Memory B cell (primary cell): ENCODE data around the gene WDFY3.

Experiments
- ATAC-seq: fragments of 150-1000 bp; cut with Tn5 transposase; 2 replicates; pipeline ENCODE4 v1.10.0; 2021; ENCODE audit warnings: low read depth, mild to moderate bottlenecking, moderate library complexity
- DNase-seq, 2 donors: peaks; one replicate each; pipeline ENCODE4 v3.0.0; 2022; ENCODE audit warnings: low spot score in 2 of 2
- H3K27ac Mint-ChIP-seq: one replicate; pipeline ENCODE4 v1.8.0; 2022; ENCODE audit warnings: mild to moderate bottlenecking, moderate library complexity, mixed read lengths
- H3K27me3 Mint-ChIP-seq: one replicate; pipeline ENCODE4 v1.8.0; 2022; ENCODE audit warnings: mixed read lengths
- H3K36me3 Mint-ChIP-seq: one replicate; pipeline ENCODE4 v1.8.0; 2022; ENCODE audit warnings: mild to moderate bottlenecking, mixed read lengths
- H3K4me1 Mint-ChIP-seq: one replicate; pipeline ENCODE4 v1.8.0; 2022; ENCODE audit warnings: mixed read lengths
- H3K4me3 Mint-ChIP-seq: one replicate; pipeline ENCODE4 v1.8.0; 2022; ENCODE audit warnings: mild to moderate bottlenecking, moderate library complexity, mixed read lengths
- H3K9me3 Mint-ChIP-seq: one replicate; pipeline ENCODE4 v1.8.0; 2022; ENCODE audit warnings: mixed read lengths

WDFY3 gene

DNA sequence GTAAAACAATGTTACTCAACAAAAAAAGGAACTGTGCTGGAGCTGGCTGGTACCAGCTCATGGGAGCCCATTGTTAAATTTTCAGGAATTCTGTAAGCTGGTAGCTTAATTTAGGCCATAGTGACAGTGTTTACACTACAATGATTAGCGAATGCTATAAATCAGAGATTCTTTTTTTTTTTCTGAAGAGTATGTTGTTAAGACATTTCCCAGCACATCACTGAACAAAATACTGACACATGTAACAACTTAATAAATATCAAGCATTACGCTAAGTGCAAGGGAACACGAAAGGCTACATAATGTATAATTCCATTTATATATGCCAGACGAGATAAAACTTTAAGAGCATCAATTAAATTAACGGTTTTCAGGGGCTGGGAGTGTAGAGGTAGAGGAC, 4.4 kb downstream of the WDFY3 start:
- peaks cover 2% of the 10 kb centered on the region for H3K36me3 Mint-ChIP-seq
- no peak overlapping the region for H3K27ac Mint-ChIP-seq
- H3K9me3 Mint-ChIP-seq = no peaks in the 10 kb centered on the region
- H3K27me3 Mint-ChIP-seq = peaks cover 15% of the 10 kb centered on the region
- H3K4me1 Mint-ChIP-seq = peaks cover 11% of the 10 kb centered on the region
- DNase-seq = no peak
- no peak overlapping the region for H3K4me3 Mint-ChIP-seq
- ATAC-seq = no peak

DNA sequence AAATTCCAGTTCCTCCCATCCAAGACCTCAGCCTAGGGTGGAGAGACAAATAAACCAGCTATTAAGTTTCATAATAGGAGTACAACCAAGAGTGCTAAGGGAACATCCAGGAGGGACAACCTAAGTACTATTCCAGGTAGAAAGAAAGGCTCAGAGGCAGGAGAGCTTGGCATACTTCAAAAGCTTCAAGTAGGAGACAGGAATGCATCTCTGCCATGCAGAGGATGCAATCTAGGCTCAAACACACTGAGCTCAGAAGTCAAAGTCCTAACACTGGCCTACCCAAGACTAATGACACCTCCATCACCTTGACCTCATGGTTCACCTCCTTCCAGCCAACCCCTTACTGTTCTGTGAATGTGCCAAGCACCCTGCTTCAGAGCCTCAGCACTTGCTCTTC, 8.1 kb downstream of the WDFY3 start:
- Mint-ChIP-seq H3K27me3 (peaks cover 6% of the 10 kb centered on the region), H3K4me1 (no peaks in the 10 kb centered on the region), H3K4me3 (no peak overlapping the region), H3K9me3 (no peaks in the 10 kb centered on the region), H3K27ac (no peak overlapping the region), H3K36me3 (no peaks in the 10 kb centered on the region)
- ATAC-seq (no peak), DNase-seq (no peak)

DNA sequence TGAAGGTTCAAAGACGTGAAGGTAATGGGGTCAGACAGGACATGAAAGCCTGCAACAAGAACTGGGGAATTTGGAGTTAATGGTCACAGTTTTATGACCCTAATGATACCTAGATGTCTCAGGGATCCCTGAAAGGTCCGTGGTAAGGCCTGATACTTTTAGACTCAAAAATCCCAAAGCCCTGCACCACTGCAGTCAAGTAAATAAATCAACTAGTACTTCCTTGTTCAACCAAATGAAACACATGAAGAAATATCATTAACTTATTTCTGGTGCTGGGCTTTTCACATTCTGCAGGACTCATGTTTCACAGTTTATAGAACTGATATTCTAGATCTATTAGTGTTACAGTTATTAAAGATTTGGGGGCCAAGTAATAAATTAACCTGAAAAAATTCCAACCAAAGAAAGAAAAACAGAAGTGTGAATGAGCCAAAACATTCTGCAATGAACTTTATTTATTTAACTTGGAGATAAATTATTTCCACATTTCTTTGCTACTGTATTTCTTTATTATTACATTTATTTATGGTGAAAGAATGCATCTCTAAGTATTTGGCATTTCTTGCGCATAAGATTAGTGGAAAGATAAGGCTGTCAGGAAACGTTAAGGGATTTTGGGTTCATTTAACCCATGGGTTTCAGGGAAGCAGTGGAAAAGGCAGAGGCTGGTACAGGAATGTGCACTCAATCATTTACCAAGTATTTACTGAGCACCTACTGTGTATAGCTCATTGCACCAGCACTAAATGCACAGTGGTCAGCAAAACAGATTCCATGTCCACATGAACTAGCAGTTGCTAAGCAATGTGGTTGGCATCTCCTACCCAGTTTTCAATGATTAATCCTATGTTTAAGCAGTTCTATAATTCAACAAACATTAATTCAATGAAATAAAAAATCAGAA, 8.7 kb downstream of the WDFY3 start:
- H3K27ac Mint-ChIP-seq = no peak overlapping the region

DNA sequence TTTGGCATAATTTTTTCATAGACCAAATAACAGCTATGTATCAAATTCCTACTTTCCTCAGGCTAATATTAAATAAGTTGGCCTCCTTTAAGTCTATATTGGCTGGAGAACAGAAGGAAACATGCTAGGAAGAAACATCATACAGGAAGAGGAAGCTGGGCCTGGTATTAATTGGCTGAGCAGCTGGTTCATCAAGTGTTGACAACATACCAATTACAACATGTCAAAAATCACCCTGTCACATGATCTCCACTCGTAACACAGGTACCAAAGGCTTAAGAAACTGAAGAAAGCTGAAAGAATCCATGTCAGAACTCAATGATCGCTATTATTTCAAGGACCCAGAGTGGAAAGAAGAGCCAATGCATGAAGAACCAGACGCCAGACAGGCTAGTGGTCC, 10.5 kb downstream of the WDFY3 start:
- Mint-ChIP-seq H3K4me1 (no peaks in the 10 kb centered on the region), H3K27me3 (peaks cover 3% of the 10 kb centered on the region), H3K36me3 (no peaks in the 10 kb centered on the region), H3K9me3 (no peaks in the 10 kb centered on the region), H3K27ac (no peak overlapping the region), H3K4me3 (no peak overlapping the region)
- ATAC-seq = no peak
- no peak for DNase-seq

More for the DNA sequence above, 8.7 kb downstream of the WDFY3 start:
- ATAC-seq = no peak
- Mint-ChIP-seq H3K27me3 (peaks cover 6% of the 10 kb centered on the region), H3K4me1 (no peaks in the 10 kb centered on the region), H3K9me3 (no peaks in the 10 kb centered on the region), H3K4me3 (no peak overlapping the region), H3K36me3 (no peaks in the 10 kb centered on the region)
- no peak for DNase-seq

DNA sequence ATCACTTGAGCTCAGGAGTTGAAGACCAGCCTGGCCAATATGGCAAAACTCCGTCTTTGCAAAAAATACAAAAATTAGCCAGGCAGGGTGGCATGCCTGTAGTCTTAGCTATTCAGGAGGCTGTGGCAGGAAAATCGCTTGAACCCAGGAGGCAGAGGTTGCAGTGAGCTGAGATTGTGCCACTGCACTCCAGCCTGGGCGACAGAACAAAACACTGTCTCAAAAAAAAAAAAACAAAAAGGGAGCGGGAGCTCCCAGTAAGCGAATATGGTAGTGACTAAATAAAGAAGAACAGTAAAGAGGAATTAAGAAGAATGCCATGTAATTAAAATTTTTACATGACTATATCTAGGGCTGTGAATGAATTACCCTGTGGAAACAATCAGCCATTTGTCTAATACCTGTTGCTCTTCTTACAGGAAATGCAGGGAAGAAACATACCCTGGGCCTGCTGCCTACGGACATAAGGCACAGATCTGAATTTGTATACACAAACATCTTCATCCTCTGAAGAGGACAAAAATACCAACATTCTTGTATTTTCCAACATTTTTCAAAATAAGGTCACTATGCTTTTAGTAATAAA, 11.4 kb downstream of the WDFY3 start:
- Mint-ChIP-seq H3K27ac (no peak overlapping the region), H3K9me3 (no peaks in the 10 kb centered on the region), H3K4me1 (no peaks in the 10 kb centered on the region), H3K4me3 (no peak overlapping the region), H3K27me3 (peaks cover under 1% of the 10 kb centered on the region), H3K36me3 (no peaks in the 10 kb centered on the region)
- DNase-seq (no peak), ATAC-seq (no peak)

DNA sequence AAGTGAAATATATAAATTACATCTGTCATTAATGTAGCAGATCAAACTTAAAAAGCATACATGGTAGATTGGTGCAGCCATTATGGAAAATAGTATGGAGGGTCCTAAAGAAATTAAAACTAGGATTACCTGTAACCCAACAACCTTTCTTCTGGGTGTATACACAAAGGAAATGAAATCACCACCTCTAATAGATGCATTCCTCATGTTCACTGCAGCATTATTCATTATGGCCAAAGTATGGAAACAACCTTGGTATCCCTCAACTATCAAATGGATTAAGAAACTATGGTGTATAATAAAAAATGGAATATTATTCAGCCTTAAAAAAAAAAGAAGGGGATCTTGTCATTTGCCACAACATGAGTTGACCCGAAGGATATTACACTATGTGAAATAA, 13.7 kb downstream of the WDFY3 start:
- H3K9me3 Mint-ChIP-seq = no peaks in the 10 kb centered on the region
- peaks cover 5% of the 10 kb centered on the region for H3K27me3 Mint-ChIP-seq
- no peak overlapping the region for H3K4me3 Mint-ChIP-seq
- no peaks in the 10 kb centered on the region for H3K4me1 Mint-ChIP-seq
- DNase-seq (no peak), ATAC-seq (no peak)
- no peak overlapping the region for H3K27ac Mint-ChIP-seq
- no peaks in the 10 kb centered on the region for H3K36me3 Mint-ChIP-seq

DNA sequence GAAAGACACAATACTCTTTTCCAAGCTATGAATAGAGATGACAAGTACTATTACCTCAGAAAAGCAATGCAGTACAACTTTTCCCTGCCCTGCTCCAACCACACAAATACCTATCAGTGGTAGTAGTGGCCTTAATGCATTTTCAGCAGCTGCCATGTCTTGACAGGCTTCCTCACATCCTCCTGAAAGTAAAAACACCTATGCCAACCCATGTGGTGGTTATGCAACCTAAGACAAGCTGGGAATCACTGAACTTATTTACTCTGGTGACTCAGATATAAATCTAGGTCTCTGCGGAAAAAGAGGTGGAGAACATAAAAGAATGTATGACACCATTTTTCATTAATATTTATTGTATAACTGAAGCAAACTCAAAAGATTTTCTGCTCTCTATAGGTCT, 14.5 kb downstream of the WDFY3 start:
- no peak overlapping the region for H3K27ac Mint-ChIP-seq
- ATAC-seq (no peak), DNase-seq (no peak)
- H3K4me1 Mint-ChIP-seq = no peaks in the 10 kb centered on the region
- H3K4me3 Mint-ChIP-seq = no peak overlapping the region
- peaks cover 5% of the 10 kb centered on the region for H3K27me3 Mint-ChIP-seq
- no peaks in the 10 kb centered on the region for H3K9me3 Mint-ChIP-seq
- no peaks in the 10 kb centered on the region for H3K36me3 Mint-ChIP-seq

DNA sequence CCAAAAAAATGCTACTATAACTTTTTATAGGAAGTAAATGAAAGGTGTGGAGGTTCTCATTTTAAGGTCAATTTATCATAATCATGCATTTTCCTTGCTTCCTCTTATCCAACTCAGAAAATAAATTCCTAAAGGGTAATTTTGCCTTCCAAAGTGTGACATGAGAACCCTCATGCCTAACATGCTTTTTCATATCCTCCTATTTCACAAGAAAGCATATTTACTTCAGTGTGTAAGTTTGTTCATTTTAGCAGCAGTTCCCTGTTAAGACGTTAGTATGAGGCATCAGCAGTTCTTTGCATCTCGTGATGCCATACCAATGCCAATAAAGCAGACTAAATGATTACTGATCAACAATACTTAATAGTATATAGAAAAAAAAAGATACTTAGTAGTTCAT, 18.4 kb downstream of the WDFY3 start:
- H3K4me1 Mint-ChIP-seq = no peaks in the 10 kb centered on the region
- no peaks in the 10 kb centered on the region for H3K36me3 Mint-ChIP-seq
- H3K27ac Mint-ChIP-seq = no peak overlapping the region
- ATAC-seq (no peak), DNase-seq (no peak)
- peaks cover 5% of the 10 kb centered on the region for H3K27me3 Mint-ChIP-seq
- H3K9me3 Mint-ChIP-seq = peaks cover under 1% of the 10 kb centered on the region
- H3K4me3 Mint-ChIP-seq = no peak overlapping the region

DNA sequence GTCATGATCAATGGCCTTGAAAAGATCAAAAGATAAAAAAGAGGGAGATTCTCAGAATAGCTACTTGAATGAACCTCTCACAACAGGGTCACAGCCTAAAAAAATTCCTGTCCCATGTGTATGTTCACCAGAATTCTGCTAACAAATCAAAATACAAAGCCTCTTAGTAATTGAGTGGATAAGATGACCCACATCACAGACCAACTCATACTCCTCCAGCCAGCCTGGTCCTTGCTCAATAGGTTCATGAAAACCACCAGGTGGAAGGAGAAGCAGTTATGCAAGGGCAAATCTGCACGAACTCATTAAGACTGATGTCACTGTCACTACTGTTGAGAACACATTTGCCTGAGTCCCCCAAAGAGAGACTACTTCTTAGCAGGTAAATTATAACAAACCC, 21.5 kb downstream of the WDFY3 start:
- no peak overlapping the region for H3K27ac Mint-ChIP-seq
- no peak overlapping the region for H3K4me3 Mint-ChIP-seq
- ATAC-seq (no peak), DNase-seq (no peak)
- H3K36me3 Mint-ChIP-seq = no peaks in the 10 kb centered on the region
- peaks cover 4% of the 10 kb centered on the region for H3K27me3 Mint-ChIP-seq
- no peaks in the 10 kb centered on the region for H3K4me1 Mint-ChIP-seq
- H3K9me3 Mint-ChIP-seq = peaks cover 5% of the 10 kb centered on the region

DNA sequence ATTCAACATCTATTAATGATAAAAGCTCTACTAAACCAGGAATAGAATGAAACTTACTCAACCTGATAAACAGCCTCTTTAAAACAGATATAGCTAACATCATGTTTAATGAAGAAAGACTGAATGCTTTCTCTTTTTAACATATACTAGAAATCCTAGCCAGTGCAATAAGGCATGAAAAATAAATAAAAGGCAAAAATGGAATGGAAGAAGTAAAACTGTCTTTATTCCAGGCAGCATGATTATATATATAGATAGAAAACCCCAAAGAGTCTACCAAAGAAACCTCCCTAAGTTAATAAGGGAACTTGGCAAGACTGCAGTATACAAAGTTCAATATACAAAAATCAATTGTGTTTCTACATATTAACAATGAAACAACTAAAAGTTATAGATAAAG, 25.5 kb downstream of the WDFY3 start:
- Mint-ChIP-seq H3K27me3 (peaks cover 2% of the 10 kb centered on the region), H3K4me3 (no peak overlapping the region), H3K4me1 (no peaks in the 10 kb centered on the region), H3K27ac (no peak overlapping the region), H3K36me3 (no peaks in the 10 kb centered on the region), H3K9me3 (peaks cover 9% of the 10 kb centered on the region)
- ATAC-seq = no peak
- DNase-seq = no peak

DNA sequence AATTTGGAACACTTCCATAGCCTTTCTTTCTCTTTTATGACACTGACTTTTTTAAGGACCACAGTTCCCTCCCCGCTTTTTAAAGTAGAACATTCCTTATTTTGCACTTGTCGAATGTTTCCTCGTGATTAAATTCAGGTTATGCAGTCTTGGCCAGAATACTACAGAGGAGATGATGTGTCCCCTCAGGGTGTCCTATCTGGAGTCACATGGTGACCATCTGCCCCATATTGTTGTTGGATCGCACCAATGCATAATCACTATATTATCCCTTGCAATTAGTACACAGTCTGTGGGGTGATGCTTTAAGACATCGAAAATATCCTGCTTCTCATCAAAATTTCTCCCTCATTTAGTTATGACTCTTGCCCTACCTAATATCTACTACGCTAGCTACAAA, 27.4 kb downstream of the WDFY3 start:
- H3K4me3 Mint-ChIP-seq = no peak overlapping the region
- DNase-seq (no peak), ATAC-seq (no peak)
- no peaks in the 10 kb centered on the region for H3K36me3 Mint-ChIP-seq
- H3K9me3 Mint-ChIP-seq = peaks cover 9% of the 10 kb centered on the region
- H3K4me1 Mint-ChIP-seq = no peaks in the 10 kb centered on the region
- peaks cover 2% of the 10 kb centered on the region for H3K27me3 Mint-ChIP-seq
- H3K27ac Mint-ChIP-seq = no peak overlapping the region

DNA sequence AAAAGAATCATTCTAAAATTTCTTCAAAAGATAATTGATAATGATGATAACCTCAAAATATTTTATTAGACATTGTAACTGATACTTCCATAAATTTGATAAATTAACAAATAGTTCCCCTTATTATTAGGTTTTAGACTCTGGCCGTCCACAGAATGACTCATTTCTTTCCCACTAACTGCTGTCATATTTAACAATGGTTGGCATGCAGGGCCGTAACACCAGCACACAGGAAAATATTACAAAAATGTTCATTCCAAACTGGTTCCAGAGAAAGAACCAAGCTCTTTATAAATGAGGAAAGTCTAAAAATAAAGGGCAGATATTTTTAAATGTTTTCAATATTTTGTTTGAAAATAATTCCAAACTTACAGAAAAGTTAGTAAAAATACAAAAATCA, 28.2 kb downstream of the WDFY3 start:
- ATAC-seq = no peak
- no peak for DNase-seq
- Mint-ChIP-seq H3K27me3 (peaks cover 2% of the 10 kb centered on the region), H3K36me3 (no peaks in the 10 kb centered on the region), H3K27ac (no peak overlapping the region), H3K4me1 (no peaks in the 10 kb centered on the region), H3K4me3 (no peak overlapping the region), H3K9me3 (peaks cover 9% of the 10 kb centered on the region)

DNA sequence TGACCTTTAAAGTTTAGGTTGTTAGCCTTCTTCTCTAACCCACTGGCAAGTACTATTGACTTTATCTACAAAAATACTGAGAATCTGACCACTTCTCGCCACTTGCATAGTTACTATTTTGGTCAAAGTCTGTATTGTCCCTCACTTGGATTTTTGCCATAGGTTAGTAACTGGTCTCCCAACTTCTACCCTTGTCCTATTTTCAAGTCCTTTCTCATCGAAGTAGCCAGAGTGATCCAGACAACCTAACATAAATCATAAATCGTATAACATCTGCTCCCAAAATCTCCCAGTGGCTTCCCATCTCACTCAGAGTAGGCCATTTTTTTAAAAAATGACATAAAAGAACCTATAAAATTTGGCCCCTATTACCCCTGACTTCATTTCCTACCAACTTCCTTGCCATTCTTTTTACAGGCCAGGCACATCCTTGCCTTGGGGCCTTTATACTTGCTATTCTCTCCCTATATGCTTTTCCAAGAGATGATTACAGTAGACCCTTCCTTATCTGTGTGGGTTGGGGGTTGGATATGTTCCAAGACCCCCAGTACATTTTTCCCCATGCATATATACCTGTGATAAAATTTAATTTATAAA, 29.0 kb downstream of the WDFY3 start:
- Mint-ChIP-seq H3K27ac (no peak overlapping the region), H3K27me3 (peaks cover 2% of the 10 kb centered on the region), H3K36me3 (no peaks in the 10 kb centered on the region), H3K9me3 (peaks cover 7% of the 10 kb centered on the region), H3K4me3 (no peak overlapping the region), H3K4me1 (no peaks in the 10 kb centered on the region)
- DNase-seq (no peak), ATAC-seq (no peak)

DNA sequence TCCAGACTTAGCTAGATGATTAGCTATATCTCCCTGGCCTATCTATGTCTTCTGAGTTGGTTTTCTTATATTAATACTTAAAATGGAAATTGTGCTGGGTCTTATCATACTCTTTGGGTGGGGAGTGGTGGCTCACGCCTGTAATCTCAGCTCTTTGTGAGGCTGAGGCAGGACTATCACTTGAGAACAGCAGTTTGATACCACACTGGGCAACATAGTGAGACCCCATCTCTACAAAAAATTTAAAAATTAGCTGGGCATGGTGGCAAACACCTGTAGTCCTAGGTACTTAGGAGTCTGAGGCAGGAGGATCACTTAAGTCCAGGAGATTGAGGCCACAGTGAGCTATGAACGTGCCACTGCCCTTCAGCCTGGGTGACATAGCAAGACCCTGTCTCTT, 30.4 kb downstream of the WDFY3 start:
- Mint-ChIP-seq H3K4me3 (no peak overlapping the region), H3K27ac (no peak overlapping the region), H3K4me1 (no peaks in the 10 kb centered on the region), H3K36me3 (no peaks in the 10 kb centered on the region), H3K27me3 (peaks cover 2% of the 10 kb centered on the region), H3K9me3 (peaks cover 7% of the 10 kb centered on the region)
- DNase-seq (no peak), ATAC-seq (no peak)
